GM19240 (cell line): Measurements from ENCODE around the gene TTC39B.
A peak's percentile ranks its signal among the peaks of the same experiment; 100 is the strongest.

ENCODE experiments used
- DNase-seq: peaks from one replicate; pipeline ENCODE4 v3.0.0; 2011; ENCODE audit warnings: low spot score; ENCODE audit not compliant: insufficient read length

TTC39B gene

GRCh38 chr9:15178631-15179030 lies 128.4 kb downstream of the TTC39B start:
- no peak for DNase-seq

DNA sequence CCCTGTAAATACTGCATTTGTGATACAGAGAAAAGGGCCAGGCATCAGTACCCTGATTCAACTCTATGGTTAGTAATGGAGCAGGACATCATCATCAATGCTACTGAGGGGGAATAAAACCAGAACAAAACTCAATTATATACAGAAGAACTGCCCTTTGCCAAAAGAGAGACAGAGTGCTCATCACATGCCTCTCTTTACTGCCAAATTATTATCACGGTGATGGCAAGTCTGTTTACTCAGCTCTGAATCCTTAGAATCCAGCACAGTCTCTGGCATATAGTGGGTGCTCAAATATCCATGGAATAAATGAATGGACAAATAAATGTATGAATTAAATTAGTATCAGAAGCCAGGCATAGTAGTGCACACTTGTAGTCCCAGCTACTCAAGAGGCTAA lies 130.2 kb downstream of the TTC39B start:
- no peak for DNase-seq

GRCh38 chr9:15163931-15164330 lies 143.1 kb downstream of the TTC39B start:
- DNase-seq = no peak

GRCh38 chr9:15161753-15162152 lies 145.3 kb downstream of the TTC39B start:
- no peak for DNase-seq

DNA sequence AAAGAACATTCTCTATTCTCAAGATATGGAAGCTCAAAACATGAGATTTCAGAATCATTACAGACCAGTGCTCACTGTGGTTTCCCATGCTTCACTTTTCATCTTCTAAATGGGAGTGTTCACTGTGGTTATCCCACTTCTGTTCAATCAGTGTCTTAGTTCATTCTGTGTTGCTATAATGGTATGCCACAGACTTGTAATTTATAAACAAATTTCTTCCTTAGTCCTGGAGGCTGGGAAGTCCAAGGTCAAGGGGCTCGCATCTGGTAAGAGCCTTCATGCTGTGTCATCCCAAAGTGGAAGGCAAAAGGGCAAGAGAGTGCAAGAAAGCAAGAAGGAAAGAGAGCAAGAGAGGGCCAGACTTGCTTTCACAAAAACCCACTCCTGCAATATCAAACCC lies 146.3 kb downstream of the TTC39B start:
- no peak for DNase-seq

DNA sequence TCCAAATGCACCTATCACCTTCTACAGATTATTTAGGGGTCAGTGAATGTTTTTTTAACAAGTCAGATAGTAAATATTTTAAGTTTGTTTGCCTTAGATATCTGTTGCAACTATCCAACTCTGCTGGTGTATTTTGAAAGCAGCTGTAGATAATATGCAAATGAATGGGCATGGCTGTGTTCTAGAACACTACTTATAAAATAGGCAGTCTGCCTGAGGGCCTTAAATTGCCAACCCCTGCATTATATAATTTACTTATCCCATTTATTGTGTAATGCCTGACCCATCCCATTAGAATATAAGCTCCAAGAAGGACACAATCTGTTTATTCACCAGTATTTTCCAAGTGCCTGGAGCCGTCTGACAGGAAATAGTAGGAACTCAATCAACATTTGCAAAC lies 149.0 kb downstream of the TTC39B start:
- no peak for DNase-seq

GRCh38 chr9:15157381-15157780 lies 149.6 kb downstream of the TTC39B start:
- DNase-seq = no peak

- DNase-seq = no peak
These were observed 150.8 kb downstream of the TTC39B start for GRCh38 chr9:15156241-15156640.

DNA sequence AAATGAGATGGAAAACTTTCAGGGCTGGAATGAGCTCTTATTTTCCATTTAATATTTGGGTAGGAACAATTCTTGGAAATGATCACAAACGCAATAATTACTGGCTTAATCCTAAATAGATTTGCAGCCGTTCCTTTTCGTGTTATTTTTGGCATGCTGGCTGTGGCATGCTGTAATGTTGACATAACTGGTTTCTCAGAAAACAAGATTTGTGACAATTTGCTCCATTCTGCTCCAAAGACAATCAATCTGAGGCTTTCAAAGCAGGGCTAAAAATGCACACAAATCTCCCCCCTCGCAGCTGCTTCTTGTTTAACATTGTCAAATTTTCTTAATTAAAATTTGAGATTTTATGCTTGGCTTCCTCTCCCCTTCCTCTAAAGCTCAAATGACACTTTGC lies 151.2 kb downstream of the TTC39B start:
- DNase-seq = no peak

- no peak for DNase-seq
These were observed 151.7 kb downstream of the TTC39B start for GRCh38 chr9:15155323-15155722.

DNA sequence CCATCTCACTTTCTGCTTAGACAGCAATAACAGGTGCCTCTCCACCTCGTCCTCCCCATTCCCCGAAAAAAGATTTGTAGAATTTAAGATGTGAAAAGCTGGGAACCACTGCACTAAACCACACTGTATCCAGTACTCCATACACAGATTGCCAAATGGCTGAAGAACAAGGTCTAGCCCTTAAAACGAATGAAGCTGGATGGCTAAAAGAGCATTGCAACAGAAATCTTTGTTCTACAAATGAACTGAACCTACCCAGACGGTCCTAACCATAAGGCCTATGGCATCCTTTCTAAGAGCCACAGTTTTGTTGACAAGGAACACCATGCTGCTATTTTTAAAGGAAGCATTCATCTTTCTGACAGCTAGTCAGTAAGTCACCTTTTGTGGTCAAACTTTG lies 152.3 kb downstream of the TTC39B start:
- no peak for DNase-seq

DNA sequence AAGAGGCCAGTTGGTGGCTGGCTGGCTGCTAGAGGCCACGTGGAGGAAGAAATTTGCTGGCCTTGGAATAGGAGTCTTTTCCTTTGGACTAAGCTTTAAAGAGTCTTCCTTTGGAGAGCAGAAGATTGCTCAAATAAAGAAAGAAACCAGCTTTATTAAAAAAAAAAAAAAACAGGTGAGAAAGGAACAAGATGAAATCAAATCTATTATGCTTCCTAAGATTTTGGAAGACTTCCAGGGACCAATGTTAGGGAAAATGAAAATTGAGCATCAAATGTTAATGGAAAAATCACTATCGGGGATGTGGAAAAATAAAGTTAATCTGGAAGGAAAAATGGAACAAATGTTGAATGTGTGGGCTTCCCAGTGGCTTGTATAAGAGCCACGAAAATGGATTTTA lies 153.1 kb downstream of the TTC39B start:
- no peak for DNase-seq

DNA sequence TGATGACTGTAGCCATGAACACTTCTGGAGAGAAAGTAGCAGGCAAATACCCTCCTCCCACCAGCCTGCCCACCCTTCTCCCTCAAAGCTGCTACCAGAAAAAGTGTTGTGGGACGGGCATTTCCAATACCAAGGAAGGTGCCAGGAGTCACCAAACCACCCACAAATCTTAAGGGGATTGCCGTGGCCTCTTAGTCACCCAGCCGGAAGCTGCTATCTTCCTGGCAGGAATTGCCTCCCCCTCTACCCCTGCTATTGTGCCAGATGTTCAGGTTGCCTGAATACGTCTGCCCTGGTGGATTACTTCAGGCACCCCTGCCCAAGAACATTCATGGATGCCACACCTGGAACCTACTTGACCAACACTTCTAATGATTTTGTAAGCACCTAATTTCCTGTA lies 156.1 kb downstream of the TTC39B start:
- no peak for DNase-seq

DNA sequence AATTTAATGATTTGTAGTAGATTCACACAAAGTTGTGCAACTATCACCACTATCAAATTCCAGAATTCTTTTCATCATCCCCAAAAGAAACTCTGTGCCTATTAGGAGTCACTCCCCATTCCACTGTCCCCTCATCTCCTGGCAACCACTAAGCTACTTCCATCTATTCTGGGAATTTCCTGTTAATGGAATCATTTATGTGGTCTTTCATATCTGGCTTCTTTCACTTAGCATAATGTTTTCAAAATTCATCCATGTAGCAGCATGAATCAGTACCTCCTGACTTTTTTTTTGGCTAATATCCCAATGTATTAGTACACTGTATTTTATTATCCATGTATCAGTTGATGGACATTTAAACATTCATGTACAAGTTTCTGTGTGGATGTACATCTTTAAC lies 157.6 kb downstream of the TTC39B start:
- DNase-seq = no peak

GRCh38 chr9:15146268-15146700 lies 160.7 kb downstream of the TTC39B start:
- no peak for DNase-seq

- no peak for DNase-seq
These were observed 162.4 kb downstream of the TTC39B start for GRCh38 chr9:15144622-15145061.

GRCh38 chr9:15142878-15143534 lies 164.0 kb downstream of the TTC39B start:
- DNase-seq = peak; percentile 29

DNA sequence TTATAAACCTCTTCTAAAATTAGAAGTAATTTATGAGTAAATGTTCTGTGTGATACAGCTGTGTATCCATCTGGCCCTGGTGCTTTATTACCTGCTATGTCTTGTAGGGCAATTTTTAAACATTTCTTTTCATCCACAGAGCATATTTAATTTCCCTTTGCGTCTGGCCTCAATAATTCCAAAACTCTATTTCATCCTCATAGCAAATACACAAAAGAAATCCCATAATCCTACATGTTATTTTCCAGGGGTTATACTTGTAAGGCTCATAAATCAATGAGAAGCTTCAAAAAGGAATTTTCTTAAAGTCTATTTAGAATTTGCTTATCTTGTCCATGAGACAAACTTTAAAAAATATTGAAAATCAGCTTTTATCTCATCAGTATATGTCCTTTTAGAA lies 167.0 kb downstream of the TTC39B start:
- DNase-seq = no peak

DNA sequence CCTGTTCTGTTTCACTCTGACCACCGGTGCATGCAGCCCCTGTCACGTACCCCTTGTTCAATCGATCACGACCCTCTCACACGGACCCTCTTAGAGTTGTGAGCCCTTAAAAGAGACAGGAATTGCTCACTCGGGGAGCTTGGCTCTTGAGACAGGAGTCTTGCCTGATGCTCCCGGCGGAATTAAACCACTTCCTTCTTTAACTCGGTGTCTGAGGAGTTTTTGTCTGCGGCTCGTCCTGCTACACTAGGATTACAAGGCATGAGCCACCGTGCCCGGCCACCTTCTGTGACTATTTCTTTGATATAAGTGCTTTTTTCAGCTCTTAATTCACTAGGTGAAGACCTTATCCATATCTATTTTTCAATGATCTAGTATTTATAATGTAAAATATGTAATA lies 167.5 kb downstream of the TTC39B start:
- DNase-seq = no peak

DNA sequence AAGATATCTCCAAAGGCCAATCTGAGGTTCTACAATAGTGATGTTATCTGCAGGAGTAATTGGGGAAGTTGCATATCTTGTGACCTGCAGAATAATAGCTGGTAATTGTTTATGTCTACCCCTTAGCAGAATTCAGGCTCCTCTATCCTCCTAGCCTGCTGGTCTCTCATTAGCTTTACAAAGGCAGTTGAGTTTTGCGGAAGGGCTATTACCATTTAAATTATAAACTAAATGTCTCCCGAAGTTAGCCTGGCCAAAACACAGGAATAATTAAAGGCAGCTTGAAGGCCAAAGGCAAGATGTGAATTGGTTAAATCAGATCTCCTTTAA lies 168.7 kb downstream of the TTC39B start:
- DNase-seq = no peak

DNA sequence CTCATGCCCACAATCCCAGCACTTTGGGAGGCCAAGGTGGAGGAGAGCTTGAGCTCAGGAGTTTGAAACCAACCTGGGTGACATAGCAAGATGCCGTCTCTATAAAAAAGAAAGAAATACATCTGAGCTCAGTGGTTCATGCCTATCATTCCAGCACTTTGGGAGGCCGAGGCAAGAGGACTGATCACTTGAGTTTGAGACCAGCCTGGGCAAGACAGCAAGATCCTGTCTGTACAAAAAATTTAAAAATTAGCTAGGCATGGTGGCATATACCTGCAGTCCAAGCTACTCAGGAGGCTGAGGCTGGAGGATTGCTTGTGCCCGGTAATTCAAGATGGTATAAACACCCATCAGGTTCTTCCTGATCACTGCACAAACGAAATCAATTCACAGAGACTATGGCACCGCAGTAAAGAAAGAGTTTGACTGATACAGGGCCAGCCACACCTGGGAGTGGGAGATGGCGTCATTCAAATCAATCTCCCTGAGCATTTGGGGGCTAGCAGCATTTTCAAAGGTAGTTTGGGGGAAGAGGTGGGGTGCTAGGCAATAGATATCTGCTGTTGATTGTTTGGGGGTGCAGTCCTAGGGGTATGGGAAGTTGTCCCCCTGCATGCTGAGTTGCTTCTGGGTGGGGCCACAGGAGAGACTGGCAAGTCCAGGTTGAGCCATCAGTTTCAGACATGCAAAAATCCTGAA lies 169.2 kb downstream of the TTC39B start:
- DNase-seq = no peak

- DNase-seq = no peak
These were observed 169.9 kb downstream of the TTC39B start for GRCh38 chr9:15137089-15137488.

DNA sequence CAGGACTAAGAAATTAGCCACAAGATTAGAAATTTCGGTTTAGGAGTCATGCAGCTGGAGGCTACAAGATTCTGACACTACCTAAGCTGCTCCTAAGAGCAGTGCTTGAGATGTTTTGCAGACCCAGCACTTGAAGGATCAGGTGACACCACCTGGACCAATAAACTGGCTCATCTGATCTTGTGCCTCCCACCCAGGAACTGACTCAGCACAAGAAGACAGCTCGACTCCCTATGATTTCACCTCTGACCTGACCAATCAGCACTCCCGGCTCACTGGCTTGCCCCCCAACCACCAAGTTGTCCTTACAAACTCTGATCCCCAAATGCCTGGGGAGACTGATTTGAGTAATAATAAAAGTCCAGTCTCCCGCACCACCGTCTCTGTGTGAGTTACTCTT lies 170.4 kb downstream of the TTC39B start:
- DNase-seq = no peak
